ENCODE results near the gene GDF11.

DNA sequence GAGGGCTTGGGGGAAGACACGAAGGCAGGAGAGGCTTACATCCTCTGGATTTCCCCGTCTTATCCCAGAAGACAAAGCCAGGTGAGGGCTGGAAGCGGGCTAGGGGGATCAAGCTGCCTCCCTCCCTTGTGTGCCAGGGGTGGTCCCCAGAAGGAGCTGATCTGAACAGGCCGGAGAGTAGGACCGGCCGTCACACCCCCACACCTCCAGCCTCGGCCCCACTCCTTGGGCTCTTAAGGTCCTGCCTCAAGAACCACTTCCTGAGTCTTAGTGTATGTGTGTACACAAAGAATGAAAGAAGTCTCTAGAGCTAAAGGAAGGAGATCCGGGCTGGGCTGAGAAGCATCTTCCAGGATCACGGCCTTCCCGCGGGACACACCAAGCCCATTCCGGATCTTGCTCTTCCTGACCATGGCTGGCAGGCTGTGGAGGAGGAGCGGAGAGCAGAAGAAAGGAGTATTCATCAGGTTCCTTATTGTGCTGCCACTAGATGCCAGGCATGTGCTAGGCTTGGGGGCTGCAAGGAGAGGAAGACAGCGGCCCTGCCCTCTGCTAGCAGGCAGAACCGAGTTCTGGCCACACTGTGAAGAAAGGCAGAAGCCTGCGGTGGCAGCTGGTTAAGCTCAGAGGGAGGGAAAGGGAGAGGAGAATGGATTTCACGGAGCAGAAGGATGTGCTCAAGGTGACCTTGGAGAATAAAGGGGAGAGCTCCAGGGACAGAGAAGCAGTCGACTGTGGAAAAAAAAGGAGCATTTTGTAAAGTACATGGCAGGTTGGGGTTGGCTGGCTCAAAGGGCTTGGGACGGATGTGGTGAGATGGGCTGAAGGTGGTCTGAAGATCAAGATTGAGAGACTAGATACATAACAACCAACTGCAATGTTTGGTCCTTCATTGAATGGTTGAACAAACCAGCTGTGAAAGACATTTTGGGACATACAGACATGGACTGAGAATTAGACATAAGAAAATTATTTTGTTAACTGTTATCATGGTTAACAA lies 12.8 kb upstream of the GDF11 start:
- TF ChIP-seq, protein P1, sequence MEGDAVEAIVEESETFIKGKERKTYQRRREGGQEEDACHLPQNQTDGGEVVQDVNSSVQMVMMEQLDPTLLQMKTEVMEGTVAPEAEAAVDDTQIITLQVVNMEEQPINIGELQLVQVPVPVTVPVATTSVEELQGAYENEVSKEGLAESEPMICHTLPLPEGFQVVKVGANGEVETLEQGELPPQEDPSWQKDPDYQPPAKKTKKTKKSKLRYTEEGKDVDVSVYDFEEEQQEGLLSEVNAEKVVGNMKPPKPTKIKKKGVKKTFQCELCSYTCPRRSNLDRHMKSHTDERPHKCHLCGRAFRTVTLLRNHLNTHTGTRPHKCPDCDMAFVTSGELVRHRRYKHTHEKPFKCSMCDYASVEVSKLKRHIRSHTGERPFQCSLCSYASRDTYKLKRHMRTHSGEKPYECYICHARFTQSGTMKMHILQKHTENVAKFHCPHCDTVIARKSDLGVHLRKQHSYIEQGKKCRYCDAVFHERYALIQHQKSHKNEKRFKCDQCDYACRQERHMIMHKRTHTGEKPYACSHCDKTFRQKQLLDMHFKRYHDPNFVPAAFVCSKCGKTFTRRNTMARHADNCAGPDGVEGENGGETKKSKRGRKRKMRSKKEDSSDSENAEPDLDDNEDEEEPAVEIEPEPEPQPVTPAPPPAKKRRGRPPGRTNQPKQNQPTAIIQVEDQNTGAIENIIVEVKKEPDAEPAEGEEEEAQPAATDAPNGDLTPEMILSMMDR (IDR thresholded peaks at IDR 0.05) = no peak
- no peak for TF ChIP-seq POLR2A (IDR thresholded peaks at IDR 0.05)
